Dermis microvascular lymphatic vessel endothelial cell (primary cell): ENCODE measurements around the gene C9orf43. TPM values are rescaled to one million over a fixed set of nuclear protein-coding genes. Genes with fewer than 3 reads are reported as not detected.
"Not testable (repeated sequence)": the region's sequence is repeated elsewhere in the genome, so short reads cannot be mapped to it uniquely, and the experiment has no call there.

Experiments used
- DNase-seq, 2 donors: peaks; one replicate each; pipeline versions ENCODE4 v3.0.0 to v3.0.0-alpha.2; 2010; ENCODE audit warnings: low read depth in 2 of 2
- total RNA-seq: library from RNA; depleted of rRNA; stranded (reverse); fragments of >200 nt; gene quantifications from 2 replicates; pipeline ENCODE4 v1.2.1, GENCODE V29; 2014

The C9orf43 gene
- total RNA-seq, 1 donor from 2014 or later = 0.39 TPM

- no peak for DNase-seq
These were observed 5.7 kb downstream of the C9orf43 start for GRCh38 chr9:113416149-113416721.

- DNase-seq = no peak
These were observed 6.8 kb downstream of the C9orf43 start for GRCh38 chr9:113417370-113417769.

- no peak for DNase-seq
These were observed 11.2 kb downstream of the C9orf43 start for GRCh38 chr9:113421726-113422125.

GRCh38 chr9:113425072-113425471 is 14.5 kb downstream of the C9orf43 start:
- peak in 1 of 2 donors; percentile 41 for DNase-seq

GRCh38 chr9:113426701-113427100 is 16.2 kb downstream of the C9orf43 start:
- no peak for DNase-seq

GRCh38 chr9:113427629-113428028 is 17.1 kb downstream of the C9orf43 start:
- DNase-seq = no peak

GRCh38 chr9:113428062-113428615 is 17.6 kb downstream of the C9orf43 start:
- no peak for DNase-seq

- peak; percentile 74 to 90 for DNase-seq
These were observed 20.6 kb downstream of the C9orf43 start for GRCh38 chr9:113431191-113431590.

- no peak for DNase-seq
These were observed 26.4 kb downstream of the C9orf43 start for GRCh38 chr9:113436728-113437515.

GRCh38 chr9:113437716-113438115 is 27.2 kb downstream of the C9orf43 start:
- DNase-seq = not testable (repeated sequence)

- DNase-seq = no peak
These were observed 34.2 kb downstream of the C9orf43 start for GRCh38 chr9:113444736-113445135.

- peak; percentile 51 to 74 for DNase-seq
These were observed 35.8 kb downstream of the C9orf43 start for GRCh38 chr9:113446323-113446740.

GRCh38 chr9:113449376-113449775 is 38.8 kb downstream of the C9orf43 start:
- DNase-seq = no peak

- no peak for DNase-seq
These were observed 41.6 kb downstream of the C9orf43 start for GRCh38 chr9:113452113-113452605.

- peak in 1 of 2 donors; percentile 94 for DNase-seq
These were observed 44.6 kb downstream of the C9orf43 start for GRCh38 chr9:113454914-113455761.

GRCh38 chr9:113456235-113456634 is 45.7 kb downstream of the C9orf43 start:
- DNase-seq = no peak

GRCh38 chr9:113461285-113461684 is 50.7 kb downstream of the C9orf43 start:
- no peak for DNase-seq

GRCh38 chr9:113461943-113462342 is 51.4 kb downstream of the C9orf43 start:
- no peak for DNase-seq

- no peak for DNase-seq
These were observed 52.3 kb downstream of the C9orf43 start for GRCh38 chr9:113462781-113463286.

GRCh38 chr9:113463418-113464285 is 53.1 kb downstream of the C9orf43 start, which contains the start of gene RGS3:
RGS3 (plus strand) TSS chr9:113463727; CDS start chr9:113463803, 76 bp downstream.
- DNase-seq = peak in 1 of 2 donors; percentile 56
